Measurements from ENCODE around the gene RBBP8. TPM values are rescaled to one million over a fixed set of nuclear protein-coding genes. Genes with fewer than 3 reads are reported as not detected.

RBBP8 gene
- total and polyA plus RNA-seq, 10 of the 15 experiments (the other 5 are each of a cell fraction or from before 2014, with no cell fraction given) = 46.2 to 82.3 (median 68.7) TPM

DNA sequence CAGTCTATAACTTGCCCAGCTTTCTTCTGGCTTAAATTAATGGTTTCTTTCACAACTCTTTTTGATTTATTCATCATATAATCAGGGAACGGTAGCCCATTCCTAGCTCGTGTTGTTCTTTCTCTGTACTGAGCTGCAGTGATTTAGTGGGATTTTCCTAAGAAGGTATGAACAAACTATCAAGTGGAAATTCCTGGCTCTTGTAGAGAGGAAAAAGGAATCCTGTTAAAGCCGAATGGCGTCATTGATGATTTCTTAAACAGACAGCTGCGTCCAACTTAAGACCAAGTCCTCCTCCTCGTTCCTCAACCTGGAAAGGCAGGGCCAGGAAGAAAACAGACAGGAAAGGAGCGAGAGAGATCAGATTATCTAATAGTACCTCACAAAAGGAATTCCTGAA lies 132.9 kb downstream of the RBBP8 start:
- ChIA-PET CTCF (interaction anchor here (1.2 to 1.8 kb wide), 2 partner anchors 9 to 335 kb away, joined by 3 to 4 read pairs; no protein-coding TSS in a partner anchor), RAD21 (ENCODE audit: unreplicated experiment) (no interaction called here), SMC1A (ENCODE audit: uncharacterized antibody, unreplicated experiment) (no interaction called here), POLR2A (no interaction called here)
- FAIRE-seq (no peak), ATAC-seq (no peak), DNase-seq (ENCODE audit: low read depth, low spot score) (no peak)
- Histone ChIP-seq H3K4me1 (ENCODE audit: control insufficient read depth, insufficient read depth, low read length) (peaks cover 1% of the 10 kb centered on the region; the same call in 1 of the 2 replicates), H3K27ac (ENCODE audit: control insufficient read depth, insufficient read depth) (no peak overlapping the region), H4K20me1 (ENCODE audit: control insufficient read depth, insufficient read depth) (no peaks in the 10 kb centered on the region), H3K36me3 (ENCODE audit: control insufficient read depth in 2 of 2, insufficient read depth in 2 of 2, low read length in 1 of 2) (no peaks in the 10 kb centered on the region), H3K9ac (ENCODE audit: control insufficient read depth, insufficient read depth, low read length) (no peak overlapping the region), H3K4me3 (no peak overlapping the region), H3K4me2 (ENCODE audit: control insufficient read depth, insufficient read depth) (no peak overlapping the region), H2AFZ (ENCODE audit: control insufficient read depth, low read depth, low read length) (no peak overlapping the region), H3K79me2 (ENCODE audit: control insufficient read depth, insufficient read depth, low read length) (no peaks in the 10 kb centered on the region), H3K27me3 (replicated peaks in 1 of 2; ENCODE audit: control insufficient read depth in 2 of 2, insufficient read depth in 2 of 2, low read length in 1 of 2) (no peaks in the 10 kb centered on the region), H3K9me3 (replicated peaks; ENCODE audit: control insufficient read depth, insufficient read depth, low read length) (no peaks in the 10 kb centered on the region; the same call in 2 of the 3 replicates)
- WGBS (ENCODE audit: insufficient coverage, insufficient replicate concordance, low lambda C conversion rate, missing lambda C conversion rate) = 68% methylated on average over 7 of the region's 7 CpGs
- TF ChIP-seq SUPT20H (IDR thresholded peaks at IDR 0.05; ENCODE audit: borderline replicate concordance, control insufficient read depth, low read depth, low read length) (no peak), CHD4 (IDR thresholded peaks at IDR 0.05) (no peak), NFIC (IDR thresholded peaks at IDR 0.05; ENCODE audit: low read depth, low read length) (no peak), FOS (IDR thresholded peaks at IDR 0.05; ENCODE audit: borderline replicate concordance, extremely low read depth, insufficient read length) (no peak), SMC3 (IDR thresholded peaks at IDR 0.05; ENCODE audit: borderline replicate concordance, low read length) (no peak), POU2F2 (IDR thresholded peaks at IDR 0.05; ENCODE audit: borderline replicate concordance, low read depth, low read length) (no peak), WRNIP1 (IDR thresholded peaks at IDR 0.05; ENCODE audit: borderline replicate concordance, low read depth, low read length) (no peak), MTA3 (IDR thresholded peaks at IDR 0.05; ENCODE audit: borderline replicate concordance, low read length) (no peak), SIX5 (IDR thresholded peaks at IDR 0.05; ENCODE audit: low read depth, low read length, severe bottlenecking) (no peak), IRF4 (IDR thresholded peaks at IDR 0.05; ENCODE audit: low read depth, low read length) (no peak)
- in situ Hi-C loops (cut with MboI) (no loop called here), intact Hi-C loops (cut with micrococcal nuclease; ENCODE audit: unreplicated experiment) (no loop called here)
- no TSS peak for BruUV-seq (replicated peaks)
